HG02973 (cell line): ENCODE measurements around the gene FNDC7.
"Not testable (repeated sequence)": the region's sequence is repeated elsewhere in the genome, so short reads cannot be mapped to it uniquely, and the experiment has no call there.

Source experiments
- ATAC-seq: cut with Tn5 transposase; IDR thresholded peaks from one replicate; pipeline ENCODE4 v1.9.1; 2021; ENCODE audit warnings: moderate library complexity; ENCODE audit not compliant: unreplicated experiment

The FNDC7 gene

GRCh38 chr1:108699375-108700332 is 13.1 kb upstream of the FNDC7 start:
- no peak for ATAC-seq

DNA sequence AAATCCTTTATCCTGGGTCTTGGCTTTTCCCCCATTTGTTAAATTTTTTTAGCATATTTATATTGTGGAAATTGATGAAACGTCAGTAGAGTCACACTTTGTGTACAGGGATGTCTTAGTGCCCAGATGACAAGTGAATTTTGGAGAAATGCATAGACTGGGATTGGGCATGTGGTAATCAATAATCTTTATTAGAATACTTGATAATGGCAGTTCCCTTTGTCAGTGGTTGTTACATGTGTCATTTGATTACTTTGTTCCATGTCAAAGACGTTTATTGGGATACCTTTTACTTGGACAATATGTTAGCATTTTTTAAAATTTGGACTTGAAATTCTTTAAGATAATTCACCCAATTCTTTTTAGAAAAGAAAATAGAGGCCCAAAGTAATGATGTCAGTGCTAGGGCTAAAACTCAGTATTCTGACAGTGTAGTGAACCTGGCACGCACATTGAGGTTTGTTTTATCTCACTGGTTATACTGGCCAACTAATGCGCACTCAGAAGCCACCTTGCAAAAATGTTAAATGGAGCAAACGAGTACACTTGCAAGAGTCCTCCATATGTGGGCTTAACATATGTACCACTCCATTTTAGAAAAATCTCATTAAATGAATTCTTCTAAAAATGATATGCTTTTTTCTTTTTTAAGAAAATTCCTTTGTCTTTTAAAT is 11.4 kb upstream of the FNDC7 start:
- ATAC-seq = no peak

- ATAC-seq = not testable (repeated sequence)
Observed at GRCh38 chr1:108702109-108702508, 10.6 kb upstream of the FNDC7 start.

DNA sequence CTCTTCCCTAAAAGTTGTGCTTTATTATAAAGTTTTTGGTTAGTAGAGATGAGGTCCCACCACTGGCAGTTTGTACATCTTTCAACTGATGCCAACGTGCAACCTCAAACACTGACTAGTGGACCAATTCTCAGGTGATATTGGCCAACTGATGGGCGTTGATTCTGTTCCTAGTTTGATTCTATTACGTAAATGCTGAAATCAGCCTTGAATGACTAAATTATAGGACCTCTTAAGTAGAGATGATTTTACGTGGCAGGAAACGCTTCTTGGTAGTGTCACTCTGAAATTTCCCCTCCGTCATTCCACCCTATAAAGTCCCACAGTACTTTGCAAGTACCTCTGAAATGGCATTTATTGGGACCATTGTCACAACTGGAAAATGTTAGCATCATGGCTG is 8.8 kb upstream of the FNDC7 start:
- peak; percentile 28 for ATAC-seq

DNA sequence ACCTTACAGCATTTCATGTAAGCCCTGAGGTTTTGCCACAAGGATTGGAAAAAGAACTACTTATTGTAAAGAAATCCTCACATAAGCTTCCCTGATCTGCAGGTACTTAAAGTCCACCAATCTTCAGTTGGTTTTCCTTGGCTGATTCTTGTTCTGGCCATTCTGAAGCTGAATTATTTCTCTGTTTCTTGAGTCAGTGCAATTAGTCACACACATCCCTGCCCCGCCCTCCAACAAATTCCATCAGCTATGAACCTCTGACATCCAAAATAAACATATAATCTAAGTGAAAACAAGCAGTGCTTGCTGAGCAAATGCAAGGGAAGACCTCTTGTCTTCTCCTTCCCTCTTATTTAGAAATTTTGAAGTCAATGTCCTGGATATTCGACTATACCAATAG is 8.2 kb upstream of the FNDC7 start:
- no peak for ATAC-seq

GRCh38 chr1:108706643-108707042 is 6.1 kb upstream of the FNDC7 start:
- no peak for ATAC-seq

- ATAC-seq = no peak
Observed at GRCh38 chr1:108708691-108709660, 3.7 kb upstream of the FNDC7 start.

GRCh38 chr1:108715932-108716331 is 3.2 kb downstream of the FNDC7 start:
- no peak for ATAC-seq

GRCh38 chr1:108716437-108717230 is 3.9 kb downstream of the FNDC7 start:
- ATAC-seq = no peak

- ATAC-seq = no peak
Observed at GRCh38 chr1:108717774-108718316, 5.1 kb downstream of the FNDC7 start.

DNA sequence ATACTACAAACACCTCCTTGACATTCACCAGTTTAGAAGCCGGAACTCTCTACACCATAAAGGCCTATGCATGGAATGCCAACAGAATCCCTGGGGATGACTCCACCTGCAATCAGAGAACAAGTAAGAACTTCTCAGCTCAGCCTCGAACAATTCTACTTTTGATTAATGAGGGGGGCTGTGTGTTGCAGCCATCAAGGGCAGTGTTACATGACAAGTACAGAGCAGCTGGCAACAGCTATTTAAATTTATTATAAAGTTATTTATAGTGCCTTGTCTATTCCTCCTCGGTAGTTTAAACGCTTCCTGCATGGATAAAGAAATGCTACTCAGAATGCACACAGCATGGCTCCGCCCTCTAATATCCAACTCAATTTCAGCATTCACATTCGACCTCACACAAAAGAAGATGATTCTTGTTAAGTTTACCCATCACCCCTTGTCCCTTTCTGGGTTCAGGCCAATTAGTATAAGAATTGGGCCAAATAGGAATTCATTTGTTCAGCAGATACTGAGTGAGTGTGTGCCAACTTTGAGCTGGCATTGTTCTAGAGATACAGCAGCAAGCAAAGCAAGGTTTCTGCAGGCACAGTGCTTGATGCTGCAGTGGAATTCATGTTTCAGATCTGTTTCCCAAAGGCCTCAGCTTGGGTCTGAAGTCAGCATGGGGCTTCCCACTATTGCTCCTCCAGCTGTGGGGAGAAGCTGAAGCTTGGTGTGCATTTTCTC is 6.4 kb downstream of the FNDC7 start:
- ATAC-seq = no peak

DNA sequence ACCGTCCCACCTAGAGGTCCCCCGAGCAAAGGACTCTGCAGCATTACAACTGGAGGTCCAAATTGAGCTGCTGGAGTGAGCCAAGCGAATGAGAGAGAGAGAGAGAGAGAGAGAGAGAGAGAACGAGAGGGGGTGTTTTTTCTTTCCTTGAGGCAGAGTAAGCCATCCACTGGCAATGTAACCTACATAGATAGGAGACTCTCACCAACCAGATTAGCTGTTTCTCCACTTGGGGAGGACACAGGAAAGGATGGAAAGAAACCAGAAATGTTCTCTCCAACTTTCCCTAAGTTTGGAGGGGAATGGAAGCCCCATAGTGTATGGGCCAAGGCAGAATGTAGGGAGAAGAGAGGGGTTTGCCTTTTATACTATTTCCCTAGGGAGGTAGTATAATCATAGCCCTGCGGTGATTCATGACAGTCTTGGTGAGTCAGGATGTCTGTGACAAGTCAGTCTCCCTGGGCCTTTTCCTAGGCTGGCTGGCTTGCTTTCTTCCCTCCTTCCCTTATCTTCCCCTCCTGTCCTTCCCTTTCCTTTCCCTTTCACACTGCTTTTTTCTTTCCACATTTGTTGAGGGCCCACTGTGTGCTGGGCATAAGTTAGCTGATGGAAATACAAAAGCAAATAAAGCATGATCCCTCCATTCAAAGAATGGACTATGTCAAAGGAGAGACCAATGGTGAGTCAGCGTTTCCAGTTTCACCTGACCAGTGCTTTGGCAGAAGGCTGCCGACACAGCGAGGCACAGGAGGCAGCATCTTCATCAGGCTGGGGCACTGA is 7.1 kb downstream of the FNDC7 start:
- no peak for ATAC-seq

DNA sequence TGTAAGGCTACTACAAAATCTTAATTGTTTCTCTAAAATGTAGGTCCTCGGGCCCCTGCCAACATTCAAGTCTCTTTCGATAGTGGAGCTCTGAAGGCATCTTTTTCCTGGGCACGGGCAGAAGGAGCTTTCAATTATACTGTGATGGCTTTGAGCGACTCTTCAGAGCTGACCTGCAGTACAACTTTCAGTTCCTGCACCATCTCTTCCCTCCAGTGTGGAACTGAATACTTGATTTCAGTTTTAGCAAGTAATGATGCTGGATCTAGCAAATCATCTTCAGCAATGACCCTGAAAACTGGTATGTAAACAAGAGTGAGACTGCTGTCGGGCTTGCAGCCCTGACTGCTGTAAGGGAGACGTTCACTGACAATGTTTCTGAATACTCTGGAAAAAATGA is 9.6 kb downstream of the FNDC7 start:
- no peak for ATAC-seq

DNA sequence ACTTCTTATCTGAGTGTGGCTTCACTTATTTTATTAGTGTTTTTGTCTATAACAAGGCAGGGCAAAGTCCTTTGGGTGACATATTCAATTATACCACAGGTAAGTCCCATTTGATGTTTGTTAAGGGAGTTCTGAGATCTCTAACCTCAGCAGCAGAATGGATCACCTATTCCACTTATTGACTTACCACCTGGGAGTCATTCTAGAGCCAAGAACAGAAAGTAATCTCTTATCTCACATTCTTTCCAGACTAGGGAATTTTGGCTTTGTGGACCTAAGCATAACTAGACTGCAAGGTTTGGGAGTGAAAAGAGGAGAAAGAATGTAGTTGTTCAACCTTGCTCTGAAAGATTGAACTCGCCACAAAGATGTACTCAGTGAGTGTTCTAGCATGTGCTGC is 13.2 kb downstream of the FNDC7 start:
- no peak for ATAC-seq

DNA sequence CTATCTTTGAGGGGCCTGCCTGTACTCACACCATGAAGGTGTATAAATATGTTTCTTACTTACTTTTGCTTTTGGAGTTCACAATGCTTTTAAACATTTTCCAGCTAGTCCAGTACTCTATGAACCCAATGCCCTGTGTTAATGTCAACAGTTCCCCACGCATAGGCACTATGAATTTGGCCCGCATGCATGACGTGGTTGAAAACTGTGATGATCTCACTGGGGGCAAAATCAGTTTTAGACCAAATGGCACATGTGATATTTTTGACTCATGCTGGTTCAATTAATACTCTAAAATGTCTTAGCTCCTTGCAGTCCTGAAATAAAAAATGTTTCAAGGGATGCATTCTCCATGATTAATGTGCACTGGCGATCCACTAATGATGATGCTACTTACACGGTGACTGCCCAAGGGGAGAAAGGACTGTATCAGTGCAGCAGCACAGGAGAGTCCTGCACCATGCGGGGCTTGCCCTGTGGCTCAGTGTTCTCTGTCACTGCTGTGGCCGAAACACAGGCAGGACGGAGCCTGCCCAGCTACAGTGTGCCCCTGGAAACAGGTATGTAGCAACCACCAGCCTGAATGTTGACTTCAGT is 15.7 kb downstream of the FNDC7 start:
- ATAC-seq = no peak

DNA sequence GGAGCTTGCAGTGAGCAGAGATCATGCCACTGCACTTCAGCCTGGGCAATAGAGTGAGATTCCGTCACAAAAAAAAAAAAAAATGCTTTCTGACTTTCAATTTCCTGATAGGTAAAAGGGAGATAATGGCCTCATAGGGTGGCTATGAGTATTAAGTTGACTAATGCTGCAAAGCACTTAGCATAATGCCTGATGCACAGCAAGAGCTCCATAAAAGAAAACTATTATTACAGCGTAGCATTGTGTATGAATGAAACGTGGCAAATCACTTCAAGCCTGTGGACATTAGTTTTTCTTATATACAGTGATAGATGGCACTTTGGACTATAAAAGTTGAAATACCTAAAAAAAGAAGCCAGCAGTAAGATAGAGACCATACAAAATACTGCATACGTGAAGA is 16.8 kb downstream of the FNDC7 start:
- no peak for ATAC-seq

DNA sequence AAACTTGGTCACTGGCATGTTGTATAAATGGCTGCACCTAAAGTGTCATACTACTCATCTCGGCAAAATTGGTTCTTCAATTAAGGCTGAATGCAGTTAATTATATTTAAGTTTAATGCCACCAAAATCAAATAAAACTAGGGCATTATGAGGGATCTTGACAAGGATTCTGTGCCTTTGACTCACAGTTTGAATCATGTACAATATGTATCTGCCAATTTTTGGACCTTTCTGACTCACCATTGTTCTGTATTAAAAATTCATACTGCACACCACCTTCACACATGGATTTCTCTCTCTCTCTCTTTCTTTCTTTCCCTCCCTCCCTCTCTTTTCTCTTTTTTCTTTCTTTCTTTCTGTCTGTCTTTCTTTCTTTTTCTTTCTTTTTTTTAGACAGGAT is 19.7 kb downstream of the FNDC7 start:
- no peak for ATAC-seq

DNA sequence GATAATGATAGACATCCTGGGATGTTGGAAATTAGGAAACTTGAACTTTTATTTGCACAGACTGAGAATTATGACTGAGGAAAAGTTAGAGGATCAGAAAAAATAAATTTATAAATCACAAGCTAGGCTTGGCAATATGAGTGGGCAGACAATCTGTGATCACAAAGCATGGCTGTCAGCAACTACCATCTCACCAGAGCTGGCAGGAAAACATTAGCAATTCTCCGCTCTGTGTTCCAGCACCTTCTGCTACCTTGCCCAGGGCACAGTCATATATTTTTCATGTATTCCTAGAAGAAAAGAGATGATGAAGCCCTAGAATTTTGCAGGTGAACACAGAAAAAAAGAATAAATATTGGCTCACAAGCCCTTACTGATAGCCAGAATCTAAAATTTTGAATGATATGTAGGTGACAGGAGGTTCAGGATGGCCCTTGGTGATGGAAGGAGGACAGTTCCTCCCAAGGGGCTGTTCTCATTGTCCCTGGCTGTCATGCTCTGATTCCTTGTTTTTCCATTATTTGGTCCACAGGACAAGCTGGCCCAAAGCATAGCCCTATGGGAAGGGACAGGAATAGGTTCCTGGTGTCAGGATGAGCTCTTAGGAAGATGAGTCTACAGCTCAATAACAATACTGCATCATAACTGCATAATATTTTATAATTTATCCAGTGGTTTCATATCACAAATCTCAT is 21.6 kb downstream of the FNDC7 start:
- ATAC-seq = no peak
